ENCODE results near the gene COX4I1.
A peak's percentile ranks its signal among the peaks of the same experiment; 100 is the strongest.

The COX4I1 gene

GRCh38 chr16:85799497-85800320, at the start of gene COX4I1, which contains the start of gene EMC8:
TSS of gene COX4I1 (plus strand) at chr16:85799695. CDS start at chr16:85801206, 1,511 bp downstream.
TSS of gene EMC8 (minus strand) at chr16:85799544. CDS start at chr16:85799295, 249 bp downstream.
- DNase-seq = peak; percentile 91

GRCh38 chr16:85749771-85750145, 49.7 kb upstream of the COX4I1 start:
- no peak for DNase-seq

DNA sequence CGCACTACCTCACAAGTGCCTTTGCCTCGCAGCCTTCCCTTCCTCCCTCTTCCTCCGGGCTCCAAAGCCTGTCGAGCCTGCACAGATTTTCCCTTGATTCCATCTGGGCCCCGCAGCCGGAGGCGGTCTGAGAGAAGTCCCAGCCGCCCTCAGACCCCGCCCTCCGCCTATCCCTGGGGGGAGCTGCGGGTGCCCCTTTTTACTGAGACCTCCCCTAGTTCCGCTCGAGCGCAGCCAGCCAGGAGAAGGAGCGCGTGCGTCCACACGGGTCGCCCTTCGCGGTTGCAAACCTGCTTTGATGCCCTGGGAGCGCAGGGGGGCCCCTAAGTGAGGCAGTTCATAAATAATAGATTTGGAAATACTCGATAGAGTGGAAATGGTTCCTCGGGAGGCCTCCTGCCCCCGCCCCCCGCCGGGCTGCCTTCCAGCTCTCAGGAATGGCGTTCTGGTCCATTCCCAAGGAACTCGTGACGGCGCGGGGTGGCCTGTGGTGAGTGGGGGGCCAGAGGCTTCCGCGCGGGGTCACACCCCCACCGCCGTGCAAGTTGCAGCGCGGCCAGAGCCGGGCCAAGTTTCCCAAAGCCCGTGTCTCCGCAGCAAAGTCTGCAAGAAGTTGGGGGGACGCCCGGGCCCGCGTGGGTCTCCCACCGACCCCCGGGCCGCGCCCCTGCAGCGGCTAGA, 49.2 kb upstream of the COX4I1 start:
- DNase-seq = no peak

DNA sequence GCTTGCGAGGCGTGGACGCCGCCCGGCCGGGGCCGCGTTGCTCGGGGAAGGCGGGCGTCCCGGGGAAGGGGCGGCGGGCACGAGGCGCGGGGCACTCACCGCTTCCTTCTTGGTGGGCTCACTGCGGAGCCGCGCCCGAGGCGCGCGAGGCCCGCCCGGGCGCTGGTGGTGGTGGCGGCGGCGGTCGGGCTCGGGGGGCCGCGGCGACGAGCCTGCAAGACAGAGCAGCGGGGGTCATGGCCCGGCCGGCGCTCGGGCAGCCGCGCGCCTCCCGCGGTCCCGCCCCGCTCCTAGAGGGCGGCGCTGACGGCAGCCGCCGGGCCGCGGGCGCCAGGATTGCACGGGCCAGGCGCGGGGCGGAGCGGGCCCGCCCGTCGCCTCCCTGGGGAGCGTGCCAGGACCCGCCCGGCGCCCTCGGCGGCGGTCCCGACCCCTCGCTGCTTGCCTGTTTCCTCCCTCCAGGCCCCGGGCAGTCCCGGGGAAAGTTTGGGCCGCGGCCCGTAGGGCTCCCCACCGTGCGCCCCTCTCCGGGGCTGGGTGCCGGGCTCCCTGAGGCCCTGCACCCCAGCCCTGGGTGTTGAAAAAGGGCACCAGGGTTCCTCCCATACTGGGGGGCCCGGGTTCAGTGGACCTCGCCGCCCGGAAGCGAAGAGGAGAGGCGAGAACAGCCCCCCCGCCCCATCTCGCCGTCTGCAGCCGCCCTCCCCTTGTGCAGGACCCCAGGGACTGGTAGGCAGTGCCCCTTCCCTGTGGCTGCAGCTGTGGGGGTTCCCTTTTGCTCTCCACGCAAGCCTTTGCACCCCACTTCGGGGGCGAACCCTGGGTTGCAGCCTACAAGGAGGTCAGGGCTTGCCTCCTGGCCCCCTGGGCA, 48.4 kb upstream of the COX4I1 start, which contains the start of gene C16orf74:
Gene C16orf74 (minus strand): TSS at position 270 of the 871 bp plus-strand sequence. CDS start 15,879 bp downstream, outside the sequence.
- no peak for DNase-seq

DNA sequence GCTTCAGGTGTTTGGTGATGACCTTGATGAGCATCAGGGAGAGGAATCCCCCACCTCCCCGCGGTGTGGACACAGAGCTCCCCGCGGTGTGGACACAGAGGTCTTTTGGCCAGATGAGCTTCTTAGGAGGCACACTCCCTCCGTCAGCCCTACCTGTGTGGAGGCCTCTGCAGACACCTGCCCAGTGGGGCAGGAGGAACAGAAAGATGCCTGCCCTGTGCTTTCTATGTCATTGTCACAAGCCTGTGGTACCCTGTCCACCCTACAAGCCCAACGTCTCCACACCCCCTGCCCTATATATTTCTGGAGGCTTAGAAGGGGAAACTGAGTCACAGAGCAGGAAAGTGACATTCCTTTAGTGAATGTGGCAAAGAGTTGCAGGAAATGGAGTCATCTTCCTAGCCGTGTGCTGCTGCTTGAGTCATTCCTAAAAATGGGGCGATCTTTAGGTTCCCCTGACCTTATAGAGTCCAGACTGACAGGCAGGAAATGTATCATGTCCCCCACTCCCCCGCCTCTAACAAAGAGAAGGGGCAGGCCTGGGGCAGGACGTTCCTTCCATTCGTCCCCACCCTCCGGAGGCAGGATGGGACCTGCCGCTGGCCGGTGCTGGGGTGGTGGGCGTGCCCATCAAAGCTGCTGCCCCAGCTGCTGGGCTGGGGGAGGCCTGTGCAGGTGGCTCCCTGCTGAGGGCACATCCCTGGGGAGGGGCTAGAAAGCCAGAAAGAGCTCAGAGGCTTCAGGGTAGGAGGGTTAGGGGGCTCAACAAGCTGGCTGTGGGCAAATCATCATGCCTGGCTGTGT, 47.6 kb upstream of the COX4I1 start:
- DNase-seq = no peak

GRCh38 chr16:85752511-85753420, 46.7 kb upstream of the COX4I1 start:
- DNase-seq = no peak

GRCh38 chr16:85753559-85753958, 45.9 kb upstream of the COX4I1 start:
- DNase-seq = no peak

DNA sequence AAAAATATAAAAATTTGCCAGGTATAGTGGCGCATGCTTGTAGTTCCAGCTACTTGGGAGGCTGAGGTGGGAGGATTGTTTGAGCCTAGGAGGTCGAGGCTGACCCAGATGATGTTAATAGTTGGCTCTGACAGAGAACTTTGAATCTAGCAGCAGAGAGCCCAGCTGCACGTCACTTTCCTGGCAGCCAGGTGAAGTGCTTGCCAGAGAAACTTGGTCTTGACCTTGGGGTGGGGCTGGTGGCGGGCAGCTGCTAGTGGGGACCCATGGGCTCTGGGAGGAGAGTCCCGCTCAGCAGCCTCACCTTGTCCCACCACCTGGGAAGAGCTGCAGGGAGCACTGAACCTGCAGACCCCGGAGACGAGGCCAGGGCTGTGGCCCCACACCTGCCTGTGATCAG, 45.5 kb upstream of the COX4I1 start:
- DNase-seq = no peak

DNA sequence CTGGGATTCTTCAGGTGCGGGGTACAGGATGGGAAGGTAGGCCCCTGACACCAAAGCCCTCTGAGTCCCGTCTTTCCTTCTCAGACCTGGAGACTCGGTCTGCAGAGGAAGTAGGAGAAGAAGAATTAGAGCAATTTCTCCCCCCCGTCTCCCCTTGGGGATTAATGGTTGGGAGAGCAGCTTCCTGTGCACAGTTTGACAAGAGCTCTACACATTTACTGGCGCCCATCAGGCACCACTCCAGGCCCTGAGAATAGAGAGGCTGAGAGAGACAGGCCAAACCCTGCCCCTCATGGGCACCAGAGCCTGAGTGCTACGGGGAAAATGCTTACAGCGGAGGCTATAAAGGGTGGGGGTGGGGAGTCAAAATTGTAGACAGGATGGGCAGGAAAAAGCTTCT, 45.1 kb upstream of the COX4I1 start:
- DNase-seq = no peak

DNA sequence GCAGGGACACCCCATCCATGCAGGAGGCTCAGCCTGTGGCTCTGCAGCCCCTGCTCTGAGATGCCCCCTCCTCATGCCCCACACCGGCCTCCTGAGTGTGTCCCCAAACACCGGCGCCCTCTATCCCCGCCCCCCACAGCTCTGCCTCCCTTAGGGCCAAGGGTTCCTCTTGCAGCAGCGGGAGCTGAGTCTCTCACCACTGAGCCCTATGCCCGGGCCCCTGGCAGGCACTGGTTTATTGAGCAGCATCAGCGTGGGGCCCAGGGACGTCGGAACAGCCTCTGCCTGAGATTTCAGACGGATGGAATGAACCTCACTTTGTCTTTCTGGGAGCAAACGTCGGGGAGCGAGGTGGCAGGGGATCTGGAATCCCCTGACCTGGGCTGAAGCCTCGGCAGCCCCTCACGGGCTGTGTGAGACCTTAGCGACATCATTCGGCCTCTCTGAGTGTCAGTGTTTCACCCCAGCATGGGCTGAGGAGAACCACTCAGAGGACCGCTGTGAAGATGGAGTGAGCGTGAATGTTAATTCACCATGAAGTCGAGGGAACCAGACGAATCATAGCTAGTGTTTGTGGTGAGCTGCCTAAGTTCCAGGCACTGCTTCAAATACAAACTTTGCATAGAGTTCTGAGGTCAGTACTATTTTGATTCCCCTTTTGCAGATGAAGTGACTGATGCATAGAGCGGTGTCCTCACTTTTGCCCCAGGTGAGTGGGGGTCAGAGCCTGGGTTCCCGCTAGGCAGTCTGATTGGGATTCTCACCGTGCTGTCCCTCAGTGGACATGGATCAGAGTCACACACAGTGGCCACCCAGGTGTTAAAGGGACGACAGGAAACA, 43.3 kb upstream of the COX4I1 start:
- no peak for DNase-seq

DNA sequence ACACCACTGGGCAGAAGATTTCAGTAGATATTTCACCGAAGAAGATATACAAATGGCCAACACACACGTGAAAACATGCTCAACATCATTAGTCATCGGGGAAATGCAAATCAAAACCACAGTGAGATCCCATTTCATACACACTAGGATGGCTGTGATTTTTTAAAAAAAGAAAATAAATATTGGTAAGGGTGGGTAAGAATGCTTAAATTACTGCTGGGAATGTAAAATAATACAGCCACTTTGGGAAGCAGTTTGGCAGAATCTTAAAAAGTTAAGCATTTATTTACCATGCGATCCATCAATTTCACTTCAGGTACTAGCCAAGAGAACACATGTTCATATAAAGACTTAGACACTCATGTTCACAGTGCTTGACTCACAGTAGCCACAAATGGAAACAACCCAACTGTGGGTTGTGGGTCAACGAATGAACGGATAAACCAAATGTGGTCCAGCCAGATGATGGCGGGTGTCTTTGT, 42.1 kb upstream of the COX4I1 start:
- DNase-seq = no peak

DNA sequence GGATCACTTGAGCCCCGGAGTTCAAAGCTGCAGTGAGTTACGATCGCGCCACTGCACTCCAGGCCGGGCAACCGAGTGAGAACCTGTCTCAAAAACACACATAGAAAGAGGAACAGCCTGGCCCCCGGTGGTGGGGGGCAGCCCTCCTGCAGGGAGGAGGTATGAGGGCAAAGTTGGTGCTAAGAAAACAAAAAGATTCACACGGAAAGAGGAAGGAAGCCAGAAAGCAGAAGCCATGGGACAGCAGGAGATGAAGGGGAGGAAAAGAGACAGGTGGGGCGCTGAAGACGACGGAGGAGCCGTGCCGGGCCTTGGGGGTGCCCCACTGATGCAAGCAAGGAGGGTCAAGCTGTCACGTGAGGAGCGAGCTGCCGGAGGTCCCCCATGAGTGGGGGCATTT, 40.4 kb upstream of the COX4I1 start:
- no peak for DNase-seq

GRCh38 chr16:85759631-85760419, 39.7 kb upstream of the COX4I1 start:
- DNase-seq = no peak

DNA sequence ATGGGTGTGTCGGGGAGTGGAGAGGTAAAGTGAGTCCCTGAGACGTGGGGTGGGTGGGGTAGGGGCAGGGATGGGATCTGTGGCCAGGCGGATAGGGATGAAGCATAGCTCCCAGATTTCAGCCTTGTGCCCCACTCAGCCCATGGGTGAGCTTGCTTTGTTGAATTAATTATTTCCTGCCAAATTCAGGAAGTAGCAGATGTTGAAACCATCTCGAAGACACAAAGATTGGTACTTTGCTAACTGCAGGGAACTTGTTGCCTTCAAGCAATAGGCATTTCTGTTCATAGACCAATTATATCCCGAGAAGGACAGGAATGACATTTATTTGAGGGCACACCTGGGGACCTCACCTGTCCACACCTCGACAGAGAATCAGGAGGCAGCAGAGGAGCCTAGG, 37.6 kb upstream of the COX4I1 start:
- DNase-seq = no peak

- no peak for DNase-seq
These were observed 36.5 kb upstream of the COX4I1 start for GRCh38 chr16:85762970-85763369.

DNA sequence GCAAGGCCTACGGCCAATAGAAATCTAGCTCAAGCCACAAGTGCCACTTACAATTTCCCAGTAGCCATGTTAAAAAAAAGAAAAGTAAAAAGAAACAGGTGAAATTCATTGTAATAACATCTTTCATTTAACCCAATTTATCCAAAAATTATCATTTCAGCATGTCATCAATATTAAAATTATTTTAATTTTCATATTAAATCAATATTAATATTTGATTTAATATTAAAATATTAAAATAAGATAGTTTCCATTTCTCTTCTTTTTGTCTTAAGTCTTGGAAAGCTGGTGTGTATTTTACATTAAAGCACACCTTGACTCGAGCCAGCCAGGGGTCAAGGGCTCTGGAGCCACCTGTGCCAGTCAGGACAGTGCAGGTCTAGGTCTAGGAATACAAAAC, 35.9 kb upstream of the COX4I1 start:
- no peak for DNase-seq

- DNase-seq = no peak
These were observed 34.3 kb upstream of the COX4I1 start for GRCh38 chr16:85765211-85765610.

GRCh38 chr16:85765767-85766166, 33.7 kb upstream of the COX4I1 start:
- no peak for DNase-seq

DNA sequence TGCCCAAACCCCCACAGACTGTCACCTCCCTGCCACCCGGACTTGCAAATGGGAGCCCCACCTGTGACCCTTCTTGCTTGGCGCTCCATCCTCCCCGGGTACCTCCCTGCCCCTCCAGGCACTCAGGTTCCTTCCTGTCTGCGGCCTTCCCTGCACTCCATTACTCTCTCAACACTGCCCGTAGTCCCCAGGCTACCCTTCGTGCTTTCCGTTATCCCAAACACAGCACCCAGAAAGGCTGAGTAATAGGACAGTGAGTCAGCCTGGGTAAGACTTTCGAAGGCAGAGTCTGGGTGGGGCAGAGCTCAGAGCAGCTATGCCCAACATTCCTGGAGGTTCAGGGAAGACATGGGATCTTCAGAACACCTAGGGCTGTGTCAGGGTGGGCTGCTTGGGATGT, 32.0 kb upstream of the COX4I1 start:
- no peak for DNase-seq

Data from stimulated activated CD4-positive, alpha-beta T cell treated with anti-CD3 and anti-CD28 coated beads, Interleukin-12 subunit alpha, Interleukin-12 subunit beta, amount 100 ng/mL, for 4 hours (primary cell).